Neuron (in vitro differentiated cells): ENCODE measurements around the gene RGS6.

Experiments
- H2AFZ ChIP-seq: one replicate; pipeline ENCODE4 v1.6.1; 2013; ENCODE audit warnings: low read depth, mild to moderate bottlenecking, inconsistent platforms, low read length, moderate library complexity
- H3K27me3 ChIP-seq: one replicate; pipeline ENCODE4 v1.6.1; 2013; ENCODE audit warnings: low read length; ENCODE audit not compliant: insufficient read depth
- H3K36me3 ChIP-seq: one replicate; pipeline ENCODE4 v1.6.1; 2013; ENCODE audit warnings: low read length; ENCODE audit not compliant: insufficient read depth
- H3K4me1 ChIP-seq: one replicate; pipeline ENCODE4 v1.6.1; 2013; ENCODE audit warnings: low read length; ENCODE audit not compliant: insufficient read depth
- H3K4me3 ChIP-seq: 2 replicates; pipeline ENCODE4 v1.5.1; 2013; ENCODE audit warnings: mild to moderate bottlenecking, low read length, moderate library complexity
- H3K9me3 ChIP-seq: one replicate; pipeline ENCODE4 v1.6.1; 2013; ENCODE audit warnings: low read length

Gene RGS6

DNA sequence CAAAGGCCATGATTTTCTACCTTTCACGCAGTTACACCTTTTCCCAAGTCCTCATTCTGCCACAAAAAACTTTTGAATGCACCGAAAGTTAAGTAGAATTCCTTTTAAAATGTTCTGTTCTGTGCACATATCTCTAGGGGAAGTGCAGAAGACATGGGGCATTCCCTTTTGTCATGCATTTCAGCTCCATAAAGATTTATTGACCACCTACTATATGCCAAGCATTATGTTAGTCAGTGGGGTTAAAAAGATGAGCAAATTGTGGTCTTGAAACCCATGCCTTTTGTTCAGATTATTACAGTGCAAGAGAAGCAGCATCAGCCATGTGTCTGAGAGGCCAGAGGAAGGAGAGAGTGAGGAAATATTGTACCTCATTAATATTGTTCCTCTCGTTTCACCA lies 338.5 kb downstream of the RGS6 start:
- Histone ChIP-seq H3K4me3 (no peak overlapping the region), H3K27me3 (no peaks in the 10 kb centered on the region), H2AFZ (no peak overlapping the region), H3K4me1 (no peaks in the 10 kb centered on the region), H3K36me3 (no peaks in the 10 kb centered on the region), H3K9me3 (no peaks in the 10 kb centered on the region)

DNA sequence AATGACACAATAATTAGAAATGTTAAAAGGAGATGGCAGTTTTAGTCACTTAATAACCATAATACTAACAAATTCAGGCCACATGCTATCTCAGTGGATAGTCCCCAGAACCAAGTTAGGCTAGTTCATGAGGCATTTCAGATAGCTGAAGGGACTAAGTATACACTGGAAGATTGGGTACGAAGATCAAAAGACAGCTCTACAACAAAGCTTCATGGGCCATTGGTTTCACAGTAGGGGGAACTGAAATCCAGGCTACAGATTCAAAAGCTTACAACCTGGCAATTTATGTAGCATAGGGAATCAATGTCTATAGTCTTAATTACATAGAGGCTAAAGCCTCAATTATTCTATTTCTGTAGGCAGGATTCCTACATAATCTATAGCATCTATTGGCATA lies 343.0 kb downstream of the RGS6 start:
- Histone ChIP-seq H3K27me3 (no peaks in the 10 kb centered on the region), H3K4me3 (no peak overlapping the region), H3K36me3 (no peaks in the 10 kb centered on the region)

DNA sequence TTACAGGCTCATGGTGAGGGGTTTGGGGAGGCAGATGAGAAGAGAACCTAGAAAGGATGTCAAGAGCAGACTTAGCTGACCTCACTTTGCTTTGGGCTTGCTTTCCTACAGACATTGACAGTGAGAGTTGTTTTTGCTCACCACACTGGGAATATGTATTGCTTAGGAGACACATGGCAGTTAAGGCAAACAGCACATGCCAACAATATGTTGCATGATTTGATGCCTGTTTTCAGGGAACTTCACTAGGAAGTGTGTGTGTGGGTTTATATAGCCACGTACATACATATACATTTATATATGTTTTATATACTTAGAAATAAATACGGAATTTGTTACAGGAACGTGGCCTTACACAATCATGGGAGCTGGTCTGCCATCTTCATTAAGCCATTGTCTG lies 346.1 kb downstream of the RGS6 start:
- H3K27me3 ChIP-seq: no peaks in the 10 kb centered on the region
- H3K4me1 ChIP-seq: no peaks in the 10 kb centered on the region
- H3K36me3 ChIP-seq: no peaks in the 10 kb centered on the region
- no peaks in the 10 kb centered on the region for H3K9me3 ChIP-seq
- H2AFZ ChIP-seq: no peak overlapping the region
- H3K4me3 ChIP-seq: no peak overlapping the region

More for the DNA sequence above, 343.0 kb downstream of the RGS6 start:
- Histone ChIP-seq H3K4me1 (no peaks in the 10 kb centered on the region), H2AFZ (no peak overlapping the region), H3K9me3 (no peaks in the 10 kb centered on the region)

DNA sequence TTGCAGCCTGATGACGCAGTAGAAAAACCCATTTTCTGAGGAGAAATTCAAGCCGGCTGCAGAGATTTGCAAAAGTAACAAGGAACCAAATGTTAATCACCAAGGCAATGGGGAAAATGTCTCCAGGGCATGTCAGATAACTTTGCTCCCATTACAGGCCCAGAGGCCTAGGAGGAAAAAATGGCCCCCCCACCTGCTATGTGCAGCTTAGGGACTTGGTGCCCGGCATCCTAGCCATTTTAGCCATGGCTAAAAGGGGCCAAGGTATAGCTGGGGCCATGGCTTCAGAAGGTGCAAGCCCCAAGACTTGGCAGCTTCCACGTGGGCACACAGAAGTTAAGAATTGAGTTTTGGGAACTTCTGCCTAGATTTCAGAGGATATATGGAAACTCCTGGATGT lies 351.9 kb downstream of the RGS6 start:
- Histone ChIP-seq H3K27me3 (no peaks in the 10 kb centered on the region), H3K9me3 (peaks cover 5% of the 10 kb centered on the region)

DNA sequence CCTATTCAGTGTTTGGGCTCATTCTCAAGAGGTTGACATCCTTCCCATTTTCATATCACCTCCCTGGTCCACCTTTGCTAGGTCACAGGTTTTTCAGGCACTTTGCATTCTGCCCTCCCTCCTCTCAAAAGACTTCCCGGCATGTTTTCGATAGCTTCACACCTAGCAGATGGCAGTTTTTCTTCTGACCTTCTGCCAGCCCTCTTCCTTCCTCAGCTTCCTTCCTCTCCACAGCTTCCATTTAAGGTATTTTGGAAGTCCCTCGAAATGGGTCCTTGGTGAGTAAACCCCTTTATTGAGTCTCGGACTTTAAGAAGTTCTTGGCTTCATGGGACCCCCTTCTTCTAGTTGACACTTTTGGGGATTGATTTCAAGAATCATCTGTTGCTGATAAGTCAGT lies 358.0 kb downstream of the RGS6 start:
- Histone ChIP-seq H3K4me3 (no peak overlapping the region), H3K9me3 (no peaks in the 10 kb centered on the region), H3K4me1 (no peaks in the 10 kb centered on the region), H3K36me3 (no peaks in the 10 kb centered on the region), H3K27me3 (no peaks in the 10 kb centered on the region), H2AFZ (no peak overlapping the region)

More for the DNA sequence above, 351.9 kb downstream of the RGS6 start:
- no peak overlapping the region for H3K4me3 ChIP-seq
- no peaks in the 10 kb centered on the region for H3K4me1 ChIP-seq
- no peak overlapping the region for H2AFZ ChIP-seq
- H3K36me3 ChIP-seq: no peaks in the 10 kb centered on the region

DNA sequence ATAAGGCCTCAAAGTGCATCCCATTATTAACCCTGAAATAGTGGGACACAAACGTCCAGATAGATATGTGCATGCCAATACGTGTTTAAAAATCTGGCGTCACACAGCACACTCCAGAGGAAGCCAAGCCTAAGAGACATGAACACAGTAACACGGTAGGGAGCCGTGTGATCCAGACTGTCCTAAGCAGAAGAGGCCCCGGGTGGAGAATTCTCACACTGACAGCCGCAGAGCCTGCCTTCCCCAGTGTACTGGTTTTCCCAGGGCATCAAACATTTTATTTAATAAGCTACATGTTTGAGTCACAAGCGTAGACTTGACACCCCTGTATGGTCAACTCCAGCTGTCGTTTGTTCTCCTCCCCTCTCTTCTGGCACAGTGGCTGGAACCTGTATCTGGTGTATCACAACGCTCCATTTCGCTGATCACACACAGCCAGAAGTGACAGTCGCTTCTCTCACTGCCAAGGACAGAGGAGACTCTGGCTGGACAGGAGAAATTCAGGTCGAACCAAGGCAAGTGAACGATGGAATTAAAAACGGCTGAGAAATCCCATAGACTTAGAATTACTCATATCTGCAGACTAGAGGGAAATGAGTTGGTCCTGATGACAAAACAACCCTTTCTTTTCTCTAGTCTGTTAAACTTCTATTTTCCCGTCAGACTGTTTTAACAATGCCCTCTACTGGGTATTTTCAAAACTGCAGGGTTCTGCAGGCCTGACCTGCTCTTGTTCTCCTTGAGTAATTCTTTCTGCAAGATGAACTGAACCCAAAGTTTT lies 359.9 kb downstream of the RGS6 start:
- H3K9me3 ChIP-seq: no peaks in the 10 kb centered on the region
- no peaks in the 10 kb centered on the region for H3K4me1 ChIP-seq
- H2AFZ ChIP-seq: no peak overlapping the region
- H3K36me3 ChIP-seq: no peaks in the 10 kb centered on the region
- no peaks in the 10 kb centered on the region for H3K27me3 ChIP-seq
- H3K4me3 ChIP-seq: no peak overlapping the region

DNA sequence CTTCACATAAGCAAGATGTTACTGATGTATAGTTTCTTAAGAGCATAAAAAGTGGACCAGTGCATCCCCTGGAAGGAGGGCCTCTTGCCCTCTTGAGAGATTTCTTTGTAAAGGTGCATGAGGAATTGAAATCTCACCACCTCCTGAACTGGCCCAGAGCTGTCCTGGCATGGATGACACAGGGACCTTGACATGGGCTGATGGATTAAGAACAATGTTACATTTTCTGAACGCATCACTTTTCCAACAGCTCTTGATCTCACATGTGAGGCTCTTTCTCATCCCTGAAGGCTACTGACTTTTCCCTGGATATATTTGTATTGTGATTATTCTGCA lies 360.4 kb downstream of the RGS6 start:
- Histone ChIP-seq H3K36me3 (no peaks in the 10 kb centered on the region), H3K27me3 (no peaks in the 10 kb centered on the region), H3K4me3 (no peak overlapping the region), H3K9me3 (no peaks in the 10 kb centered on the region), H3K4me1 (no peaks in the 10 kb centered on the region), H2AFZ (no peak overlapping the region)

DNA sequence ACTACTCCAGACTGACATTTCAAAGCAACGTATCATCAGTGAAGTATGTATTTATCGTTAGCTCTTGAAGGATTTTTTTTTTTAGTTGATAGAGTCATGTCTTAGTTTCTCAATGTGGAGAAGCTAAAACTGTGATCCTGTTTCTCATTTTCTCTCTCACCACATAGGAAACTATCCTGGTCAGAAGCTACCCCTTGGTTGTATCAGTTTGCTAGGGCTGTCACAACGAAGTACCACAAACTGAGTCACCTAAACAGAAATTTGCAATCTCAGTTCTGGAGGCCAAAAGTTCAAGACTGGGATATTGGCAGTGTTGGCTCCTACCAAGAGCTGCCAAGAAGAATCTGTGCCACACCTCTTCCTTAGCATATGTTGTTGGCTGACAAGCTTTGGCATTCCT lies 369.1 kb downstream of the RGS6 start:
- Histone ChIP-seq H3K4me1 (no peaks in the 10 kb centered on the region), H3K36me3 (no peaks in the 10 kb centered on the region), H3K27me3 (no peaks in the 10 kb centered on the region), H3K9me3 (peaks cover 4% of the 10 kb centered on the region), H3K4me3 (no peak overlapping the region), H2AFZ (no peak overlapping the region)

DNA sequence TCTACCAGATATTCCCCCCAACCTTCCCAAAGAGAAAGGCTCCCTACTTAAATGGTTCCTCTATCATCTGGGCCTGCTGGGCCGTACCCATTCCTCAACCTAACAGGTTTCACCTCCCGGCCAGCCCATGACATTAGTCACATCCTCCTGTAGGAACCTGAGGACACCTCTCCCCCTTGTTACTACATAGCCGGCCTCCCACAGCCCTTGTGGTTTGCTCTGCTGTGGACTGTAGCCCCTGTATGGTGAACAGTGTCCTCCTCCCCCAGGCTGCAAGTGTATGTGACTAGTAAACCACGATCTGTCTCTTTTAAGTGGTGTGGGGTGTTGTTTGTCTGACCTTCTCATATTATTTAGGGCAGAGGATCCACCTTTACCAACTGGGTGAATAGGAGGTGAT lies 371.7 kb downstream of the RGS6 start:
- H3K27me3 ChIP-seq: peaks cover 1% of the 10 kb centered on the region
- H3K9me3 ChIP-seq: peaks cover 4% of the 10 kb centered on the region
- H3K4me3 ChIP-seq: no peak overlapping the region
- no peak overlapping the region for H2AFZ ChIP-seq
- no peaks in the 10 kb centered on the region for H3K36me3 ChIP-seq
- H3K4me1 ChIP-seq: no peaks in the 10 kb centered on the region

DNA sequence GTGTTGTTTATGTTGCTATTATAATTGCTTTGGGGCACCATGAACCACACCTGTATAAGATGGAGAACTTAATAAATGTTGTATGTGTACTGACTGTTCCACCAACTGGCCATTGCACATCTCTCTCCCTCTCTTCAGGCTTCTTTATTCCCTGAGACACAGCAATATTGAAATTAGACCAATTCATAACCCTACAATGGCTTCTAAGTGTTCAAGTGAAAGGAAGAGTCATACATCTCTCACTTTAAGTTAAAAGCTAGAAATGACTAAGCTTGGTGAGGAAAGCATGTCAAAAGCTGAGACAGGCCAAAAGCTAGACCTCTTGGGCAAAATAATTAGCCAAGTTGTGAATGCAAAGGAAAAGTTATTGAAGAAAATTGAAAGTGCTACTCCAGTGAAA lies 373.3 kb downstream of the RGS6 start:
- Histone ChIP-seq H2AFZ (no peak overlapping the region), H3K36me3 (no peaks in the 10 kb centered on the region), H3K4me1 (peaks cover 6% of the 10 kb centered on the region), H3K27me3 (peaks cover 5% of the 10 kb centered on the region), H3K4me3 (no peak overlapping the region), H3K9me3 (peaks cover 4% of the 10 kb centered on the region)

DNA sequence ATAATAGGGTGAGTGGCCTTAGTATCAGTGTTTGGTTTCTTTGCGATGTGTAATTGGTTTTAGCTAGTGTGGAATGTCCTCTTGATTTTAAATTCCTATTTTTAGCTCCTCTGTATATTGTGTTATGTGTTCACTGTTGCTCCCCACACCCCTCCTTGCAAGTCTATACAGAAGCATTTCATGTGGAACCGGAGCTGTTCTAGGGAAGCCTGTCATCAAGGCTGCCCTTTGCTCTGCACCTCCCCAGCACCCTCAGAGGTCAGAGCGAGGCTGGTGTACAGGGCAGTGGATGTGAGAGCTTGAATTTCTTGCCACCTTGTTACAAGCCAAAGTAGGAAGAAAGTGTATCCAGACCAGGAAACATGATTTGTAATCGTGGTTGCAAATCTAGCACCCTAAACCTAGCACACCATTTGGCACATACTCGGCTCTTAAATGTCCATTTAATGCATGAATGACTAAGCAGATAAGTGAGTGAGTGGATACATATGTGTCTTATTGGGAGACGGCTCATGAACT lies 376.8 kb downstream of the RGS6 start:
- Histone ChIP-seq H3K9me3 (peaks cover 4% of the 10 kb centered on the region), H3K27me3 (peaks cover 5% of the 10 kb centered on the region), H3K4me1 (peaks cover 10% of the 10 kb centered on the region)

DNA sequence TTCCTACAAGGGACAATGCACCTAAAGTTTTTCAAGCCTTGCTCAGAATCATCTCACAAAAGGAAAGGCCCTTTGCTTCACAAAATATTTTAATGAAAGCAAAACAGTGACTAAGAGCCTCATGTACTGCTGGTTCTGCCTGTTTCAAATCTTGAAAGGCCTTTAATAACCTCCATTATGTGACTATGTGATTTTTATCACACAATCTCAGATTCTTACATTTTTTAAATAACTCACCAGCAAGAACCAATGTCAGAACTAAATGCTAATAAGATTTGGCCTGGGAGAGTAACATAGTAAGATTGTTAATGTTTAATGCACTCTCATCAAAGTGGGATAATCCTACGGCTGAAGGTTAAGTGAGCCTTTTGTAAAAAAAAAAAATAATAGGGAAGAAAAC lies 378.9 kb downstream of the RGS6 start:
- H3K4me3 ChIP-seq: no peak overlapping the region
- H3K4me1 ChIP-seq: peaks cover 10% of the 10 kb centered on the region
- H2AFZ ChIP-seq: no peak overlapping the region
- peaks cover 5% of the 10 kb centered on the region for H3K27me3 ChIP-seq
- no peaks in the 10 kb centered on the region for H3K36me3 ChIP-seq
- no peaks in the 10 kb centered on the region for H3K9me3 ChIP-seq

More for the DNA sequence above, 376.8 kb downstream of the RGS6 start:
- H2AFZ ChIP-seq: no peak overlapping the region
- H3K36me3 ChIP-seq: no peaks in the 10 kb centered on the region
- no peak overlapping the region for H3K4me3 ChIP-seq

DNA sequence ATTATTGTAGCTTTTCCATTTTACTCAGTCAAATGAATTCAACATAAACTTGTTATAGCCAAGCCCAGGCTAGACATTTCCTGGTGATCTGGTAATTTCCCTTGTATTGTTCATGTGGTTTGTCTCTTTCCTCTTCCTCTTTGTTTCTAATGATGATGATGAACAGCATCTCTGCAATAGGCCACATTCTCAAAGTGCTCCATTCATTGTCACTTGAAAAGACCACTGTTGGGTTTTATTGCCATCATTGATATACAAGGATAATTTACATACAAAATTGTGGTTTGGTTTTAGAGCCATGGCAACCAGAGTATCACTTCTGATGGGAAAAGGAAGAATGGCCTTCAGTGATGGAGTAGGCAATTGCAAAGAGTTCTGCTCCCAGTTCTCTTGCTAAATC lies 379.3 kb downstream of the RGS6 start:
- Histone ChIP-seq H3K27me3 (peaks cover 5% of the 10 kb centered on the region), H2AFZ (no peak overlapping the region), H3K4me3 (no peak overlapping the region), H3K36me3 (no peaks in the 10 kb centered on the region), H3K4me1 (peaks cover 10% of the 10 kb centered on the region), H3K9me3 (no peaks in the 10 kb centered on the region)
